Body of pancreas (tissue), 4 donors: ENCODE results near the gene KIT. TPM values are rescaled to one million over a fixed set of nuclear protein-coding genes. Genes with fewer than 3 reads are reported as not detected.

ENCODE experiments used
- ATAC-seq: fragments of 150-250 bp; one replicate; pipeline ENCODE4 v1.9.1; 2016
- DNase-seq, 4 donors: peaks; one replicate each; pipeline ENCODE4 v3.0.0-alpha.2; 2019
- H3K27ac ChIP-seq, 4 donors: fragments of 200-600 bp; sonication (generic); 1 replicate in 3 of 4; 2 replicates in 1 of 4; pipeline versions ENCODE4 v1.5.1 to v1.6.1; 2016 to 2019; ENCODE audit warnings: mild to moderate bottlenecking in 1 of 4, mixed read lengths in 1 of 4, moderate library complexity in 1 of 4
- H3K27me3 ChIP-seq, 2 donors: fragments of 200-600 bp; sonication (generic); one replicate each; pipeline ENCODE4 v1.6.0; 2016; ENCODE audit warnings: mild to moderate bottlenecking in 1 of 2
- H3K36me3 ChIP-seq, 2 donors: fragments of 200-600 bp; sonication (generic); replicated peaks in 1 of 2; 2 replicates each; pipeline ENCODE4 v1.5.1; 2016; ENCODE audit warnings: low read depth in 2 of 2; ENCODE audit not compliant: insufficient read depth in 1 of 2
- H3K4me1 ChIP-seq: fragments of 200-600 bp; sonication (generic); one replicate; pipeline ENCODE4 v1.6.0; 2016
- H3K4me3 ChIP-seq, 2 donors: fragments of 200-600 bp; sonication (generic); 1 replicate in 1 of 2; 2 replicates in 1 of 2; pipeline ENCODE4 v1.5.1; 2016 to 2019
- H3K9me3 ChIP-seq, 3 donors: fragments of 200-600 bp; sonication (generic); 1 replicate in 2 of 3; 2 replicates in 1 of 3; pipeline ENCODE4 v1.5.1; 2016
- CTCF ChIP-seq, 7 experiments: fragments of 450-650 bp in 4 of 7; fragments of 200-600 bp in 3 of 7; sonication (generic) in 3 of 7; IDR thresholded peaks; one replicate each; pipeline ENCODE4 v1.5.1; 2016 to 2019; ENCODE audit warnings: antibody characterized with exemption in 7 of 7
- POLR2A ChIP-seq, 3 donors: fragments of 450-650 bp; IDR thresholded peaks; one replicate each; pipeline ENCODE4 v1.6.1; 2016; ENCODE audit warnings: antibody characterized with exemption in 3 of 3, mild to moderate bottlenecking in 2 of 3
- WGBS, 2 donors: methylation state at CpG; one replicate each; pipeline ENCODE4 v1.1.5; 2017; 5-methylcytosine and 5-hydroxymethylcytosine counted together
- intact Hi-C: fragments of 100-400 bp; cut with DNase I; formaldehyde crosslinking; loops from one replicate; pipeline ENCODE4 v1.15.1; 2023
- total RNA-seq, 2 donors: library from RNA; depleted of rRNA; stranded (reverse); fragments of >200 nt; gene quantifications; one replicate each; pipeline ENCODE4 v1.1.0, GENCODE V29; 2016

The KIT gene
- total RNA-seq, 2 donors from 2014 or later = 2.1 to 4.0 TPM

GRCh38 chr4:54780149-54780495 is 122.4 kb downstream of the KIT start:
- no peak overlapping the region for H3K27ac ChIP-seq
- no peak for TF ChIP-seq POLR2A (IDR thresholded peaks at IDR 0.05)
- no peak for TF ChIP-seq CTCF (IDR thresholded peaks at IDR 0.05)
- ATAC-seq = no peak

GRCh38 chr4:54781756-54782155 is 124.0 kb downstream of the KIT start:
- intact Hi-C loops = no loop called here
- Histone ChIP-seq H3K27ac (peak overlapping the region in 1 of 4 donors; percentile 28), H3K4me1 (peaks cover 10% of the 10 kb centered on the region), H3K27me3 (no peaks in the 10 kb centered on the region), H3K36me3 (no peaks in the 10 kb centered on the region), H3K9me3 (no peaks in the 10 kb centered on the region), H3K4me3 (no peak overlapping the region)
- WGBS, 2 donors = 10 to 25% methylated on average over 4 of the region's 4 CpGs
- ATAC-seq = peak; percentile 74
- peak in 3 of 4 donors; percentile 7 to 22 (median 9) for DNase-seq
- TF ChIP-seq POLR2A (IDR thresholded peaks at IDR 0.05) (no peak), CTCF (IDR thresholded peaks at IDR 0.05) (no peak)

More at GRCh38 chr4:54780149-54780495, 122.4 kb downstream of the KIT start:
- Histone ChIP-seq H3K4me1 (peaks cover 10% of the 10 kb centered on the region), H3K36me3 (no peaks in the 10 kb centered on the region), H3K9me3 (no peaks in the 10 kb centered on the region), H3K27me3 (no peaks in the 10 kb centered on the region), H3K4me3 (no peak overlapping the region)
- intact Hi-C loops = no loop called here
- DNase-seq = no peak

- no peak for TF ChIP-seq CTCF (IDR thresholded peaks at IDR 0.05)
- TF ChIP-seq POLR2A (IDR thresholded peaks at IDR 0.05) = no peak
- Histone ChIP-seq H3K4me3 (no peak overlapping the region), H3K36me3 (no peaks in the 10 kb centered on the region), H3K4me1 (peaks cover 10% of the 10 kb centered on the region), H3K9me3 (no peaks in the 10 kb centered on the region), H3K27ac (no peak overlapping the region), H3K27me3 (no peaks in the 10 kb centered on the region)
- no peak for ATAC-seq
- WGBS, 2 donors = 82 to 91% methylated on average over 7 of the region's 7 CpGs
- intact Hi-C loops = no loop called here
- DNase-seq = no peak
Observed at GRCh38 chr4:54783402-54784110, 125.8 kb downstream of the KIT start.

DNA sequence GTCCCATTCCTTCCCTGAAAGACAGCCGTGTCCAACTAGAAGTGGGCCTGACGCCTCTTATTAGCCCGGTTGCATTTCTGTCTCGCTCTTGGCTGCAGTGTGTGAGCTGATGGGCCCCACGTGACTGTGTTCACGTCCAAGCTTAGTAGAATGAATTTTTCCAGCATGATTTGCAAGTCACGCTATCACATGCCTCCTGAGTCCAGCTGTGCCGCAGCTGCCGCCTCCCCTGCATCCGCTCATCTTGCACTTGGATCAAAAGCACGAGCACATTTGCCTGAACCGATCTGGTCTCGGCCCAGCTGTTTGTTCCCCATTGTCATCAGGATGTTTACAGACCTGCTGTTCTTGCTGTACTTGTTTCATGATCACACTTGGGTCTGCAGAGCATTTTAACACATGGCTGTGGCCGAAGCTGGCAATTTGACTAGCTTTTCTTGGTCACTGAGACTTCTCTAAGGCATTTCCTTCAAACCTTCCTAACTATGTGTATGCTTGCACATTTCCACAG is 126.5 kb downstream of the KIT start:
- no peaks in the 10 kb centered on the region for H3K27me3 ChIP-seq
- TF ChIP-seq CTCF (IDR thresholded peaks at IDR 0.05) (no peak), POLR2A (IDR thresholded peaks at IDR 0.05) (no peak)
- H3K36me3 ChIP-seq = no peaks in the 10 kb centered on the region
- DNase-seq (peak; percentile 17 to 56 (median 32)), ATAC-seq (peak; percentile 54)
- H3K27ac ChIP-seq = peak overlapping the region in 1 of 4 donors; percentile 25
- intact Hi-C loops = no loop called here
- H3K9me3 ChIP-seq = no peaks in the 10 kb centered on the region
- no peak overlapping the region for H3K4me3 ChIP-seq
- 43 to 65% methylated on average over 14 of the region's 14 CpGs for WGBS, 2 donors
- peaks cover 10% of the 10 kb centered on the region for H3K4me1 ChIP-seq
